Right cardiac atrium (tissue), 5 donors: Measurements from ENCODE around the gene CALCA. TPM values are rescaled to one million over a fixed set of nuclear protein-coding genes. Genes with fewer than 3 reads are reported as not detected.
A peak's percentile ranks its signal among the peaks of the same experiment; 100 is the strongest.
"Not testable (repeated sequence)": the region's sequence is repeated elsewhere in the genome, so short reads cannot be mapped to it uniquely, and the experiment has no call there.

Experiments
- ATAC-seq, 2 donors: fragments of 200-7000 bp; cut with Tn5 transposase; one replicate each; pipeline versions ENCODE4 v1.8.0 to v1.9.1; 2020; ENCODE audit warnings: moderate library complexity in 2 of 2, mild to moderate bottlenecking in 1 of 2
- DNase-seq, 3 donors: peaks; one replicate each; pipeline ENCODE4 v3.0.0-alpha.2; 2020
- H3K27ac ChIP-seq: one replicate; pipeline ENCODE4 v1.5.1; 2013; ENCODE audit warnings: mild to moderate bottlenecking, low read length, control low read depth, moderate library complexity
- H3K27me3 ChIP-seq: one replicate; pipeline ENCODE4 v1.6.1; 2013; ENCODE audit not compliant: control insufficient read depth, insufficient read depth
- H3K4me1 ChIP-seq: one replicate; pipeline ENCODE4 v1.6.1; 2013; ENCODE audit warnings: low read length; ENCODE audit not compliant: control insufficient read depth, insufficient read depth
- H3K4me3 ChIP-seq: one replicate; pipeline ENCODE4 v1.5.1; 2013; ENCODE audit warnings: low read length, control low read depth
- H3K9me3 ChIP-seq: one replicate; pipeline ENCODE4 v1.6.1; 2013; ENCODE audit warnings: low read length; ENCODE audit not compliant: control insufficient read depth
- WGBS: extraction: QIAGEN DNeasy Blood & Tissue Kit; methylation state at CpG from one replicate; pipeline ENCODE4 v1.1.7; 2013; 5-methylcytosine and 5-hydroxymethylcytosine counted together
- intact Hi-C, 4 donors: fragments of 100-400 bp; cut with DNase I; formaldehyde crosslinking; loops; one replicate each; pipeline versions ENCODE4 v1.11.0 to v1.14.0; 2022 to 2023
- long read RNA-seq, 4 donors: library from polyadenylated mRNA; unstranded; transcript quantifications; one replicate each; pipeline ENCODE4 v2.0.0, GENCODE V29; 2020 to 2021
- polyA plus RNA-seq: library from polyadenylated mRNA; stranded (reverse); fragments of 200-250 nt; gene quantifications from one replicate; pipeline ENCODE4 v1.2.3, GENCODE V29; 2013
- total RNA-seq, 4 donors: library from RNA; stranded (reverse); fragmentation: NEBNext Ultra II Directional; extraction: Animal tissue kit (Norgen Biotek cat#: 25700); gene quantifications; one replicate each; pipeline ENCODE4 v1.2.1, GENCODE V29; 2021
- donor health status: healthy with polysubstance abuse.
- donor health status: DM: no; HTN: yes; CAD: no.
- donor health status: DM: no; HTN: no; CAD: no.
- donor health status: DM: no; HTN: yes; CAD: no; lungs with severe emphysema.
- donor health status: DM: yes; HTN: yes; CAD: no.

Gene CALCA, protein sequence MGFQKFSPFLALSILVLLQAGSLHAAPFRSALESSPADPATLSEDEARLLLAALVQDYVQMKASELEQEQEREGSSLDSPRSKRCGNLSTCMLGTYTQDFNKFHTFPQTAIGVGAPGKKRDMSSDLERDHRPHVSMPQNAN
- total RNA-seq (not detected), polyA plus RNA-seq (0.20 TPM)
- long read RNA-seq, donor 1, result 0 reads
- long read RNA-seq, donor 2, result 0 reads
- long read RNA-seq, donor 3, result 0 reads
- long read RNA-seq, donor 4, result 0 reads

DNA sequence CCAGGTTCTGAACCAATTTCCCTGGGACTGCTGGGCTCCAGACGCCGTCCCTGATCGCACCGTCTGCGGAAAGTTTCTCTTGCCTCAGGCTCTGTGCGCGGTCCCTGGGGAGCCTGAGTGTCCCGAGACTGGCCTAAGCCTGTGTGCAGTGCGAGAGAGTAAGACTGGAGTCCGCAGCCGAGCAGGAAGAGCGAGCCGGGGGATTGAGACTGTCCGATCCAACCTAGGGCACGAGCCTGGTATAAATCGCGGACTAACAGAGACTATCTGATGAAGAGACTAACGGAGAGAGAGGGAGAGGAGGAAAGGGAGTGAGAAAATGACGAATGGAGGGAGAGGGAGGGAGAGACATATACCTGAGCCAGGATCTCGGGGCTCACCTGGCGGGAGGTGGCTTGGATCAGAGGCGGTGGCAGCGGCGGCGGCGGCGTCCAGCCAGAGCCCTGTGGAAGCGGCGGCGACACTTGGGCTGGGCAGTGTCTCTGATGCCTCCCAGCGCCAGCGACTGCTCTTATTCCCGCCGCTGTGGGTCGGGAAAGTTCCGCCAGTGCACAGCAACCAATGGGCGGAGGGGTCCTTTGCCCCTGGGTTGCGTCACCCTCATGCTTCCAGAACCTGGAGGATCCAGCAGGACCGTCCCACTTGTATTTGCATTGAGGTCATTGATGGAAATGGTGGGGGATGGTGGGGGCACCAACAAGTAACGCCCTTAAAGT, at the start of gene CALCA:
TSS of gene CALCA (minus strand) at position 487 of the 716 bp plus-strand sequence. CDS start 1,159 bp downstream, outside the sequence.
- Histone ChIP-seq H3K4me1 (peaks cover 4% of the 10 kb centered on the region), H3K4me3 (no peak within 1 kb of the TSS), H3K27ac (no peak within 1 kb of the TSS), H3K27me3 (peaks cover 2% of the 10 kb centered on the region), H3K9me3 (no peaks in the 10 kb centered on the region)
- DNase-seq, result peak; percentile 24 to 41 (median 36)
- intact Hi-C loops, result no loop called here
- 4% methylated on average over 40 of the region's 40 CpGs for WGBS
- ATAC-seq, result peak in 1 of 2 donors; percentile 28

DNA sequence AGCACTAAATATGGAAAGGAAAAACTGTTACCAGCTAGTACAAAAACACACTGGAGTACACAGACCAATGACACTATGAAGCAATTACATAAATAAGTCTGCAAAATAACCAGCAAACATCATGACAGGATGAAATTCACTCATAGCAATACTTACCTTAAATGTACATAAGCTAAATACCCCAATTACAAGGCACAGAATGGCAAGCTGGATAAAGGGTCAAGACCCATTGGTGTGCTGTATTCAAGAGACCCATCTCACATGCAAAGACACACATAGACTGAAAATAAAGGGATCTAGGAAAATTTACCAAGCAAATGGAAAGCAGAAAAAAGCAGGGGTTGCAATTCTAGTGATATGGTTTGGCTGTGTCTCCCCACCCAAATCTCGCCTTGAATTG, 44.0 kb upstream of the CALCA start:
- intact Hi-C loops, result no loop called here
- Histone ChIP-seq H3K4me3 (no peak overlapping the region), H3K4me1 (no peaks in the 10 kb centered on the region), H3K27me3 (no peaks in the 10 kb centered on the region), H3K27ac (no peak overlapping the region), H3K9me3 (no peaks in the 10 kb centered on the region)
- DNase-seq (no peak), ATAC-seq (no peak)
- 92% methylated on average over 1 of the region's 1 CpG for WGBS

DNA sequence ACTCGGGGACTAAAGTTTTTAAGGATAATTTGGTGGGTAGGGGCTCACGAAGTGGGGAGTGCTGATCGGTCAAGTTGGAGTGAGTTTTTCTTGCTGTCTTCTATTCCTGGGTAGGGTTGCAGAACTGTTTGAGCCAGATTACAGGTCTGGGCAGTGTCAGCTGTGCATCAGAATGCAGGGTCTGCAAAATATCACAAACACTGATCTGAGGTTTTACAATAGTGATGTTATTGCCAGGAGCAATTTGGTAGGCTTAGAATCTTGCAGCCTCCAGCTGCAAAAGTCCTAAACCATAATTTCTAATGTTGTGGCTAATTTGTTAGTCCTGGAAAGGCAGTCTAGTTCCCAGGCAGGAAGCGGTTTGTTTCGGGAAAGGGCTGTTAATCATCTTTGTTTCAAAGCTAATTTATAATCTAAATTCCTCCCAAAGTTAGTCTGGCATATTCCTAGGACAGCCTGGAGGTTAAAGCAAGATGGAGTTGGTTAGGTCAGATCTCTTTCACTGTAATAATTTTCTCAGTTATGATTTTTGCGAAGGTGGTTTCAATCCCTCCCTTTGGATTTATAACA, 39.7 kb upstream of the CALCA start:
- ATAC-seq (no peak), DNase-seq (no peak)
- no peak overlapping the region for H3K4me3 ChIP-seq
- H3K9me3 ChIP-seq, result no peaks in the 10 kb centered on the region
- intact Hi-C loops, result no loop called here
- H3K27ac ChIP-seq, result no peak overlapping the region
- 47% methylated on average over 6 of the region's 6 CpGs for WGBS
- no peaks in the 10 kb centered on the region for H3K4me1 ChIP-seq
- no peaks in the 10 kb centered on the region for H3K27me3 ChIP-seq

DNA sequence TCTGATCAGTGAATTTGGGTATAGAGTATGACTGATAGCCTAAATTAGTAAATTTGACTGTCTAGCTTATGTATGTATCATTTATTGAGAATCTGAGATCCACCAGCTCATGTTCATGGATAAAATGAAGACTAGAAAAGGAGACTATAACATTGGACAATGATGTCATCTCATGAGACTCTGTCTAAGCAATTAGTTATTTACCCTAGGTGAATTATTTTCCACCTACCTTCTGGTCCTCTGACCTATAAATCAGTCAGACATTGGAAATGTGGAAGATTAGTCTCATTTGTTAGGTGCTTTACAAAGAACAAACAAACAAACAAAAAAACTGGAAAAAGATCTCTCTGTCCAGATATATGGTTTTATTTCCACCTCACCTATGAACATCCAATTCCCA, 38.7 kb upstream of the CALCA start:
- Histone ChIP-seq H3K4me3 (no peak overlapping the region), H3K9me3 (no peaks in the 10 kb centered on the region), H3K4me1 (no peaks in the 10 kb centered on the region), H3K27me3 (no peaks in the 10 kb centered on the region), H3K27ac (no peak overlapping the region)
- no peak for ATAC-seq
- DNase-seq, result no peak
- intact Hi-C loops, result no loop called here

DNA sequence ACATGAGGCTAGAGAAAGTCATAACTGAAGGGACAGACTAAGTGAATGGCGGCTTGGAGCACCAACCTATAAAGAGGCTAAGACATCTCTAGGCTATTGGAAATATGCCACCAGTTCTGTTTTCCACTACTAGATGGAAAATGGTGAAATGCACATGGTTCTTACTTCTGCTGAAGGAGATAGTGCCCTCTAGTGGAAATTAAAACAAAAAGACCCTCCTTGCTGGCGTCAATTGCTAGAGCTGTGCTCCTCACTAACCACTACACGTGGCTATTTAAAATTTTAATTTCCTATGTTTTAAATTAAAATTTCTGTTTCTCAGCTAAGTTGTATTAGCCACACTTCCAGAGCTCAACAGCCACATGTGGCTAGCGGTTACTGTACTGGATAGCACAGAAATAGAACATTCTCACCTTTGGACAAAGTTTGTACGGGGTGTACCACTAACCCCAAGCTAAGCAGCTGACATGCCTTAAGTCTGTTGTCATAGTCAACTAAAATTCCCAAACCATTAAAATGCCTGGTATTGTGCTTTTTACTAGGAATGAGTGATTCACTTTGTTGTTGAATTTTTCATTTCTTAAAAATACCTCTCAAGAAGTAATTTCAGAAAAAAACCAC, 34.1 kb upstream of the CALCA start:
- no peak overlapping the region for H3K27ac ChIP-seq
- no peaks in the 10 kb centered on the region for H3K4me1 ChIP-seq
- DNase-seq, result no peak
- H3K4me3 ChIP-seq, result no peak overlapping the region
- 45% methylated on average over 5 of the region's 5 CpGs for WGBS
- H3K9me3 ChIP-seq, result no peaks in the 10 kb centered on the region
- no peaks in the 10 kb centered on the region for H3K27me3 ChIP-seq
- ATAC-seq, result no peak
- intact Hi-C loops, result no loop called here

DNA sequence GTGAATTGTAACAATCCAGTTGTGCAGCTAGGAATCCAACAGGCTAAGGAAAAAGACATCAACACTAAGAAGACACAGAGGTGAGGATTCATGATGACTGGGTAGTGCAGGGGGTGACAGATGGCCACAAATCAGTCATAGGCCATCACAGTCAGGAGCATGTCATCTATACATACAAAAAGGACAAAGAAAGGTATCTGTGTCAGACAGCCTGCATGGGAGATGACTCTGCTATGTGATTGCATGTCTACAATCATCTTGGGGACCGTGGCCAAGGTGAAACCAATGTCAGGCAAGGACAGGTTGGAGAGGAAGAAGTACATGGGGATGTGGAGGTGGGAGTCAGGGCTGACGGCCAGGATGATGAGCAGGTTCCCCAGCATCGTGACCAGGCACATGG, 16.0 kb upstream of the CALCA start:
- H3K9me3 ChIP-seq, H3K27ac ChIP-seq, H3K4me1 ChIP-seq, ATAC-seq, intact Hi-C loops, H3K4me3 ChIP-seq, H3K27me3 ChIP-seq, DNase-seq: not testable (repeated sequence)
- WGBS, result 66% methylated on average over 3 of the region's 3 CpGs

DNA sequence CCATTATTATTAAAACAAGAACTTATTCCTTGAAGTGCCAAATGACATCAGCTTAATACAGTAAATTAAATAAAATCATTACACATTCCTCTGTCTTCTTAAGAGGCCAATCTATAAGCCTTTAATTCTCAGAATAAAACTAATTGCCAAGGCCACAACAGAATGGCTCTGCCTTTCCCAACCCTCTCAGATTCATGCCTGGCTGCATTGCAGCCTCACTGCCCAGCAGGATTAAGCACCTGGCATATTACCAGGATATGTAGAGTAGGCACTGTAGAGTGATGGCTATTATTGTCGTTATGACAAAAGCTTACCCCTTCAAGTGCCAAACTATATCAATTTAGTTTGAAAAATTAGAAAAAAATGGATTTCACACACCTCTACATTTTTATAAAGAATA, 9.4 kb upstream of the CALCA start:
- Histone ChIP-seq H3K9me3 (no peaks in the 10 kb centered on the region), H3K27ac (no peak overlapping the region), H3K27me3 (no peaks in the 10 kb centered on the region), H3K4me3 (no peak overlapping the region), H3K4me1 (no peaks in the 10 kb centered on the region)
- 65% methylated on average over 1 of the region's 1 CpG for WGBS
- DNase-seq (no peak), ATAC-seq (no peak)
- intact Hi-C loops, result no loop called here

DNA sequence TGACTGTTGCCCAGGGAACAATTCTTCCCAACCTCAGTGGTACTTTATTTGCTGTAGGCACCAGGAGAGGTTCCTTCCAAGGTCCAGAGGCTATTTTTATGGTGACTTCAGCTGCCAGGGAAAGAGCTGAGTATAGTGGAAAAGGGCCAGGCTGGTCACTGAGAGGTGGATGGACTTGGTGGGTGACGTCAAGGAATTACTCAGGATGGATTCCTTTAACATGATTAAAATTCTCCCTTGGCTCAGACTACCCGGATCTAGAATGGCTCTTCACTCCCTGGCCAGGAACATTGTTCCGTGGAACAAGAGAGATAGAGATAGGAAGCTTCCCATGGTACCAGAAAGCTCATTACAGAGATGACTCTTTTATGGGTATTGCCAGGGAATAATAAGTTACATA, 8.7 kb upstream of the CALCA start:
- no peaks in the 10 kb centered on the region for H3K9me3 ChIP-seq
- intact Hi-C loops, result no loop called here
- no peaks in the 10 kb centered on the region for H3K4me1 ChIP-seq
- no peak overlapping the region for H3K27ac ChIP-seq
- DNase-seq, result no peak
- ATAC-seq, result peak in 1 of 2 donors; percentile 28
- no peak overlapping the region for H3K4me3 ChIP-seq
- no peaks in the 10 kb centered on the region for H3K27me3 ChIP-seq
- WGBS, result 59% methylated on average over 3 of the region's 3 CpGs

DNA sequence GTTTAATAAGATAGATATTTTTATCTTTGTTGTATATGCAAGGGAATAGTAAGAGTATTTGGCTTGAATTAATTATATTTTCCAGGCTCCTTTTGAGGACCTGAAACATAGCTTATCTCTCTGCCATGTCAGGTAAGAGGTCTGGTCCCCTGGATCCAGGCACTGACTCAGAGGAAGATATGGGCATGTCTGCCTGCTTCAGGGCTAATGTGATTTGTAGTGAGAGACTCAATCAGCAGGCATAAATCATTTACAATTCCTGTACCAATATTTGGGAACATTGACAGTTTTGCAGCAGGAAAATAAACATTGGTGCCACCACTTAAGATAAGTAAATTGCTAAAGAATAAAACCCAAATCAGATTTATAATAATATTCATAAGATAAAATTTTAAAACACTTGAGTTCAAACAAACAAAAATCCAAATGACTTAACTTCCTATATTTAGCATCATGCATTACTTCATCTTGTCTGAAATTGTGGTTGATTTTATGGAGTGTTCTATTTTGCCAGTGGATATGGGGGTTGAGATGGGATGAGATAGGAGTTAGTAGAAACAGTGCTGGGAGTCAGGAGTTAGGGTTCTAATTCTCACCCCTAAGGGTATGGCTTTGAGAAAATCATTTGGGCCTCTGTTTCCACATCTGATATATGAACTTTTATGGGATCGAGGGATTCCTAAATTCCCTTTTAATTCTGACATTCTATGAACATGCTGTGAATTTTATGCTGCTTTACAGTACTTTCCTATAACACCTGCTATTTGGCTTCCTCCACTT, 5.1 kb upstream of the CALCA start:
- ATAC-seq (no peak), DNase-seq (no peak)
- Histone ChIP-seq H3K4me1 (peaks cover 4% of the 10 kb centered on the region), H3K4me3 (no peak overlapping the region), H3K27ac (no peak overlapping the region), H3K9me3 (no peaks in the 10 kb centered on the region), H3K27me3 (no peaks in the 10 kb centered on the region)
- intact Hi-C loops, result no loop called here
- WGBS, result 84% methylated on average over 1 of the region's 1 CpG

DNA sequence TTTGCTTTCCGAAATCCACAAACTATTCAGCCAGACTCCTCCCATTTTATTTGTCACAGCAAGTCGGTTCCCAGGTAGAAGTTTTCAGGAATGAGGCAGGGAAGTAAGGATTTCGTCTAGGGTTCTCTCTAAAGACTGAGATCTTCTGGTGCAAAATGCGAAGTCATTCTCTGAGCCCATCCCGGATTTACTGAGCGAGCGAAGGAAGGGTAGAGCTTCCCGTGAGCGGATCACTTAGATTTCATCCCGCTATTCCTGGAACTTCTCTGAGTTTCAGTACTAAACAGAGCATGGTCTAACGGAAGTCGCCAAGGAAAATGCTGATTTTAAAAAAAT, 3.1 kb upstream of the CALCA start:
- no peak for ATAC-seq

More for the DNA sequence above, 3.1 kb upstream of the CALCA start:
- WGBS, result 5% methylated on average over 12 of the region's 12 CpGs
- Histone ChIP-seq H3K9me3 (no peaks in the 10 kb centered on the region), H3K4me1 (peaks cover 4% of the 10 kb centered on the region), H3K4me3 (peak overlapping the region; percentile 26), H3K27me3 (no peaks in the 10 kb centered on the region), H3K27ac (no peak overlapping the region)
- no peak for DNase-seq
- intact Hi-C loops, result no loop called here
